GM10248 (cell line): ENCODE results near the gene NMRK1.

Experiments
- CTCF ChIA-PET: fragments of 300-600 bp; sonication (Branson Sonifier 250); formaldehyde crosslinking; extraction: SDS; loops from one replicate; lab custom pipeline; 2021; ENCODE audit warnings: antibody characterized with exemption; lab: Yijun Ruan, JAX
- POLR2A ChIA-PET: fragments of 350-650 bp; sonication (Branson Sonifier 250); formaldehyde crosslinking; extraction: SDS; loops from one replicate; lab custom pipeline; 2020; ENCODE audit warnings: antibody characterized with exemption; lab: Yijun Ruan, JAX
- DNase-seq: peaks from one replicate; pipeline ENCODE4 v3.0.0; 2012; ENCODE audit errors: extremely low spot score
- CTCF ChIP-seq: IDR thresholded peaks from 2 replicates; pipeline ENCODE4 v1.5.1; 2012; ENCODE audit warnings: mild to moderate bottlenecking, low read depth; ENCODE audit errors: extremely low read depth, missing control alignments, control extremely low read depth

NMRK1 gene

DNA sequence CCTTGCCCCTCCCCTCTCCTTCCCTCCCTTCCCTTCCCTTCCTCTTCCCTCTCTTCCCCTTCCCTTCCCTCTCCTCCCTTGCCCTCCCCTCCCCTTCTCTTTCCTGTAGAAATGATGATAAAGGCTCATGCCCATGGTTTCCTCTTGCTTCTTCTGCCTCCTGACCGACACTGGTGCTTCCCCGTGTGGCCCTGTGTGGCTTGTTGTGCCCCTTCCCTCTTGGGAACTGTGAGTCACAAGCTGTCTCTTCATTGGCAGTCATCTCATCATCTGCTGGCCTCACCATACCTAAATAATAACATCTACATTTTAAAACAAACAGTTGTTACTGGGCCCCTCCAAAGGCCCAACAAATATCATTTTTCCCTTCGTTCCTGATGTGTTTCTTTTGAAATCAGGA lies 48.2 kb downstream of the NMRK1 start:
- CTCF ChIA-PET = interaction anchor here (0.7 to 2.0 kb wide), 2 partner anchors 11 to 88 kb away, joined by 3 to 5 read pairs; partner anchors contain the start of gene CARNMT1
- TF ChIP-seq CTCF = no peak
- no peak for DNase-seq
- POLR2A ChIA-PET = no interaction called here

DNA sequence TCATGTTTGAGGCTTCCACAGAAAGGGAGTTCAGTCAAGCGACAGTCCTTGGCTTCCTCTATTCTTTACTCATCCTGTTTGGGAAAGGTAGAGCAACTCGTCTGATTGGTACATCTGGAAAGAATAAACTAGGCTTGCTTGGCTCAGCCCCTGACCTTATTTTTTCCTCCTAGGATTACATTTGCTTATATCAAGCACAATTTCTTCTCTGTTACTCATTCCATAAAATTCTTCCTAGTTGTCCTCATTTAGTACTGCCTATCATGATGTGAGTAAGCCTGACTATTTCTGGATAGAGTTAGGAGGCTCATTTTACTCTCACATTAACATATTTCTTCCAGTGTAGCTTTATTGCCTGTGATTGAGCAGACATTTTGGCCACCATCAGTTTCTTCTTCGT lies 48.9 kb downstream of the NMRK1 start:
- CTCF ChIA-PET = interaction anchor here (0.9 to 2.0 kb wide), 2 partner anchors 11 to 26 kb away, joined by 3 to 5 read pairs; partner anchors contain the start of gene CARNMT1
- POLR2A ChIA-PET = no interaction called here
- TF ChIP-seq CTCF = no peak
- DNase-seq = no peak

DNA sequence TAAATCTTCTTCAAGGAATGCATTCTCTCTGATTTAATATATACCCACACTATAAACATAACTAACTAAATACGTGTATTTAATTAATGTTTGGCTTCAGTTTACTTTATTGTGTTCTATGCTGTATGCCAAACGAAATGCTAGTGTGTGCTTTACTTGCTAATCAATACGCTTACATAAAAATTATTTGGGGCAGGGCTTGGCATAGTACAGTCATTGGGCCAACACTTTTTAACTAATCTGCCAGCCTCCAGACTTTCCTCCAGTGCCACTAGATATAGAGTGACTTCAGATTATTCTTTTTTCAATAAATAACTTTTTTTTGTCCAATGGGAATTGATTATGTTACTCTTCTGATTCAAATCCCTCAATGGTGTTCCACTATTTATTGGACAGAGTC lies 51.2 kb downstream of the NMRK1 start:
- POLR2A ChIA-PET = no interaction called here
- no peak for TF ChIP-seq CTCF
- CTCF ChIA-PET = no interaction called here
- DNase-seq = no peak

GRCh38 chr9:75033791-75034473 lies 54.0 kb downstream of the NMRK1 start:
- no peak for TF ChIP-seq CTCF
- ChIA-PET POLR2A (no interaction called here), CTCF (interaction anchor here (1.1 to 1.2 kb wide), 2 partner anchors 13 to 263 kb away, joined by 3 read pairs; no protein-coding TSS in a partner anchor)
- no peak for DNase-seq

- peak; percentile 68 for DNase-seq
- TF ChIP-seq CTCF = no peak
- ChIA-PET POLR2A (interaction anchor here (1.0 to 1.1 kb wide), 2 partner anchors 19 to 61 kb away, joined by 3 read pairs; partner anchors contain the start of genes NMRK1 and OSTF1), CTCF (interaction anchor here (0.9 to 4.3 kb wide), 18 partner anchors 12 to 255 kb away, joined by 3 to 19 read pairs (median 4); partner anchors contain the start of gene C9orf40)
Observed at GRCh38 chr9:75027187-75028107, 60.5 kb downstream of the NMRK1 start.

GRCh38 chr9:75023846-75024245 lies 64.1 kb downstream of the NMRK1 start:
- ChIA-PET POLR2A (no interaction called here), CTCF (interaction anchor here (0.9 to 1.9 kb wide), 2 partner anchors 16 to 250 kb away, joined by 3 to 5 read pairs; no protein-coding TSS in a partner anchor)
- no peak for TF ChIP-seq CTCF
- no peak for DNase-seq
